Smooth muscle cell (in vitro differentiated cells): ENCODE data around the gene GNG7. TPM values are rescaled to one million over a fixed set of nuclear protein-coding genes. Genes with fewer than 3 reads are reported as not detected.

Source experiments
- DNase-seq: peaks from one replicate; lab custom pipeline; 2025; ENCODE audit not compliant: unreplicated experiment; lab: John Stamatoyannopoulos, UW
- H2AFZ ChIP-seq: fragments of 200-600 bp; sonication (generic); 2 replicates; pipeline ENCODE4 v1.6.0; 2016; ENCODE audit warnings: antibody characterized with exemption, low read depth, mild to moderate bottlenecking
- H3F3A ChIP-seq: fragments of 200-600 bp; sonication (generic); 2 replicates; pipeline ENCODE4 v1.6.0; 2017; ENCODE audit warnings: antibody characterized with exemption, low read depth
- H3K27ac ChIP-seq: fragments of 200-600 bp; sonication (generic); 2 replicates; pipeline ENCODE4 v1.5.1; 2016; ENCODE audit warnings: low read depth, mild to moderate bottlenecking
- H3K27me3 ChIP-seq: fragments of 200-600 bp; sonication (generic); 2 replicates; pipeline ENCODE4 v1.6.1; 2016; ENCODE audit warnings: low read depth, mild to moderate bottlenecking
- H3K36me3 ChIP-seq: fragments of 200-600 bp; sonication (generic); 2 replicates; pipeline ENCODE4 v1.5.1; 2016; ENCODE audit warnings: low read depth
- H3K4me1 ChIP-seq: fragments of 200-600 bp; sonication (generic); 2 replicates; pipeline ENCODE4 v1.5.1; 2016; ENCODE audit warnings: low read depth
- H3K4me2 ChIP-seq: fragments of 200-600 bp; sonication (generic); 2 replicates; pipeline ENCODE4 v1.6.0; 2016; ENCODE audit warnings: mild to moderate bottlenecking
- H3K4me3 ChIP-seq: fragments of 200-600 bp; sonication (generic); 2 replicates; pipeline ENCODE4 v1.5.1; 2016; ENCODE audit warnings: mild to moderate bottlenecking
- H3K79me2 ChIP-seq: fragments of 200-600 bp; sonication (generic); 2 replicates; pipeline ENCODE4 v1.6.0; 2016; ENCODE audit warnings: low read depth, mild to moderate bottlenecking
- H3K9ac ChIP-seq: fragments of 200-600 bp; sonication (generic); 2 replicates; pipeline ENCODE4 v1.6.0; 2016; ENCODE audit warnings: low read depth
- H3K9me3 ChIP-seq: fragments of 200-600 bp; sonication (generic); replicated peaks from 2 replicates; pipeline ENCODE4 v1.5.1; 2016; ENCODE audit warnings: low read depth
- H4K20me1 ChIP-seq: fragments of 200-600 bp; sonication (generic); 2 replicates; pipeline ENCODE4 v1.6.0; 2016; ENCODE audit warnings: low read depth
- CTCF ChIP-seq: fragments of 200-600 bp; sonication (generic); IDR thresholded peaks from 2 replicates; pipeline ENCODE4 v1.5.1; 2017; ENCODE audit warnings: borderline replicate concordance, mild to moderate bottlenecking, antibody characterized with exemption; ENCODE audit not compliant: insufficient read depth, poor library complexity, severe bottlenecking
- WGBS: methylation state at CpG from one replicate; pipeline ENCODE4 v1.1.7; 2016; ENCODE audit warnings: low lambda C conversion rate; 5-methylcytosine and 5-hydroxymethylcytosine counted together
- polyA plus RNA-seq: library from polyadenylated mRNA; unstranded; fragments of >200 nt; fragmentation: Nextera tagmentation; extraction: Ambion mirVana; gene quantifications from 2 replicates; pipeline ENCODE4 v1.2.1, GENCODE V29; 2016
- total RNA-seq: library from RNA; depleted of rRNA; stranded (reverse); fragments of >200 nt; gene quantifications from 2 replicates; pipeline ENCODE4 v1.2.3, GENCODE V29; 2014

Gene GNG7
- total RNA-seq (1.7 and 2.1 TPM in 2 replicates), polyA plus RNA-seq (2.3 and 2.6 TPM in 2 replicates)

- Histone ChIP-seq H2AFZ (no peak within 1 kb of the TSS), H3K27ac (no peak within 1 kb of the TSS), H3F3A (peaks cover 8% of the 10 kb centered on the region), H3K4me3 (peak within 1 kb of the TSS; percentile 58), H3K36me3 (no peaks in the 10 kb centered on the region), H4K20me1 (no peaks in the 10 kb centered on the region), H3K9ac (no peak within 1 kb of the TSS), H3K4me1 (no peaks in the 10 kb centered on the region), H3K4me2 (peak within 1 kb of the TSS; percentile 82), H3K9me3 (no peaks in the 10 kb centered on the region), H3K27me3 (peaks cover 9% of the 10 kb centered on the region), H3K79me2 (no peaks in the 10 kb centered on the region)
- no peak for TF ChIP-seq CTCF
- 6% methylated on average over 25 of the region's 77 CpGs for WGBS
- peak; percentile 76 for DNase-seq
These were observed at the start of gene GNG7 for GRCh38 chr19:2702170-2703076. Gene GNG7, minus strand, starts transcription at chr19:2702694. Its CDS starts 182,006 bp downstream, at chr19:2520688.

DNA sequence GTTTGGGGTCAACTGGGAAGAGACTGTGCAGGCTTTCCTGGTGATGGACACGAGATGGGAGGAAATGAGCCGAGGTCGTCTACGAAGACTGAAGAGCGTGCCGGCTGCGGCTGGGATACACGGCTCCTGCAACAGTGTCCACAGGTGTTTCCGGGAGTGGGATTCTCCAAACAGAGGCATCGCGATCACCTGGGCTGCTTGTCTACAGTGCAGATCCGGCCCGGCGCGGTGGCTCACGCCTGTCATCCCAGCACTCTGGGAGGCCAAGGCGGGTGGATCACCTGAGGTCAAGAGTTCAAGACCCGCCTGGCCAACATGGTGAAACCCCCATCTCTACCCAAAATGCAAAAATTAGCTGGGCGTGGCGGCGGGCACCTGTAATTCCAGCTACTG lies 48.9 kb upstream of the GNG7 start:
- H3K27me3 ChIP-seq: no peaks in the 10 kb centered on the region
- WGBS: 92% methylated on average over 21 of the region's 21 CpGs
- H3K4me3 ChIP-seq: no peak overlapping the region
- H3K9ac ChIP-seq: no peak overlapping the region
- no peak overlapping the region for H3K27ac ChIP-seq
- H3K36me3 ChIP-seq: no peaks in the 10 kb centered on the region
- no peak for TF ChIP-seq CTCF
- no peak overlapping the region for H3K4me2 ChIP-seq
- H3K79me2 ChIP-seq: no peaks in the 10 kb centered on the region
- no peaks in the 10 kb centered on the region for H3K9me3 ChIP-seq
- H2AFZ ChIP-seq: no peak overlapping the region
- no peaks in the 10 kb centered on the region for H3F3A ChIP-seq
- H4K20me1 ChIP-seq: no peaks in the 10 kb centered on the region
- DNase-seq: no peak
- H3K4me1 ChIP-seq: no peaks in the 10 kb centered on the region

- DNase-seq: no peak
- H3K4me2 ChIP-seq: no peak overlapping the region
- no peak overlapping the region for H3K9ac ChIP-seq
- WGBS: 91% methylated on average over 17 of the region's 17 CpGs
- H3K4me3 ChIP-seq: no peak overlapping the region
- no peak overlapping the region for H2AFZ ChIP-seq
- no peaks in the 10 kb centered on the region for H3K36me3 ChIP-seq
- no peaks in the 10 kb centered on the region for H4K20me1 ChIP-seq
- H3K79me2 ChIP-seq: no peaks in the 10 kb centered on the region
- H3K27ac ChIP-seq: no peak overlapping the region
- H3K4me1 ChIP-seq: no peaks in the 10 kb centered on the region
- no peaks in the 10 kb centered on the region for H3K9me3 ChIP-seq
- TF ChIP-seq CTCF: no peak
- H3K27me3 ChIP-seq: peaks cover 3% of the 10 kb centered on the region
- H3F3A ChIP-seq: no peaks in the 10 kb centered on the region
These were observed 48.4 kb upstream of the GNG7 start for GRCh38 chr19:2750808-2751437.
